HG03571 (cell line): ENCODE measurements around the gene OPCML.

Experiments
- ATAC-seq: cut with Tn5 transposase; IDR thresholded peaks from one replicate; pipeline ENCODE4 v1.9.1; 2021; ENCODE audit not compliant: unreplicated experiment

Gene OPCML

GRCh38 chr11:133149698-133150097 is 382.6 kb downstream of the OPCML start:
- ATAC-seq = no peak

DNA sequence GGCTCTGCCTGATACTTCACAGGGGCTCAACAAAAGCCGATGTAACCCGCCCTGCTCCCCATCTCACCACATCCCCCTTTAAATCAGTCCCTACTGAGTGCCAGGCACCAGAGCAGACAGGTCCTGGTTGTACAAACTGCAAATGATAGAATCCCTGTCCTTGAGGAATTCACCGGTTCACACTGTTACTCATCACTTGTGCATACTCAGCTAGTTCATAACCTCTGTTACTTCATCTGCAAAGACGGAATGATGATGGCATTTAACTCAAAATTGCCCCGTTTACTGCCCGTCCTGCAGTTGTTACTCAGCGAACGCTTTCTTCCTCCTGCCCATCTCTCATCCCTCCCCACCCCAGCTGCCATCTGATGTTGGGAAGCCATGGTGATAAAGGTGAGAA is 384.7 kb downstream of the OPCML start:
- ATAC-seq = no peak

DNA sequence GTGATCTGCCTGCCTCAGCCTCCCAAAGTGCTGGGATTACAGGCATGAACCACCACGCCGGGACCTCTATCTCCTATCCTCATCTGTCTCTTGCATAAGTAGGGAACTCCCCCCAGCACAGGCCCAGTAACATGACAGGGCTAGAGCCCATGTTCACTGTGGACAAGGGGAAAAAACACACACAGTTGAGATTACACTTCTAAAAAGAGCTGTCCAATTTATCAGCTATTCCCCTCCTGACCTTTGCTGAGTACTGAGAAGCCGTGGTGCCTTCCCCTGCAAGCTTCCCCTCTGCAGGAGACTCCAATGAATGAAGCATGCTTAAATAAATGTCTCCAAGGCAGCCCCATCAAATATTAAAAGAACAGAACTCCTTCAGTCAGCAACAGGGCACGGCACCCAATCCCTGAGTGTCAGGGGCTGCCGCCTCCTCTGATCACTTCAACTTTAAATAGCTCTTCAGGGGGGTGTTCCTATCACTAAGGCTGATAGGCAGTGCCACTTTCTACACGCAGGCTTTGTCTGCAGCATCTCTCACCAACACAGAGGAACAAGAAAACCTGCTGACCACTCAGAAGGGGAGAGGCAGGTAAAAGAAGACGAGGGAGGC is 385.5 kb downstream of the OPCML start:
- no peak for ATAC-seq

DNA sequence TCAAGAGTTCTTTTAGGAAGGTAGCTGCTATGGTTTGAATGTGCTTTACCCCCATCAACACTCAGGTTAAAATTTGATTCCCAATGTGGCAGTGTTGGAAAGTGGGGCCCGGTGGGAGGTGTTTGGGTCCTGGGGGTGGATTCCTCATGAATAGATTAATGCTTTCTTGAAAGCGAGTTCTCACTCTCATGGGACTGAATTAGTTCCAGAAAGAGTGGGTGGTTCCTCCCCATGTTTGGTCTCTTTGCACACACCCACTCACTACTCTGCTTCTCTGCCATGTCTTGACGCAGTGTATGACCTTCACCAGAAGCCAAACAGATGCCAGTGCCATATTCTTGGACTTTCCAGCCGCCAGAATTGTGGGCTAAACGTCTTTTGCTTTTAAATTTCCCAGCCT is 394.4 kb downstream of the OPCML start:
- no peak for ATAC-seq

- ATAC-seq = no peak
Observed at GRCh38 chr11:133137270-133137669, 395.0 kb downstream of the OPCML start.

GRCh38 chr11:133136376-133136775 is 395.9 kb downstream of the OPCML start:
- ATAC-seq = no peak

DNA sequence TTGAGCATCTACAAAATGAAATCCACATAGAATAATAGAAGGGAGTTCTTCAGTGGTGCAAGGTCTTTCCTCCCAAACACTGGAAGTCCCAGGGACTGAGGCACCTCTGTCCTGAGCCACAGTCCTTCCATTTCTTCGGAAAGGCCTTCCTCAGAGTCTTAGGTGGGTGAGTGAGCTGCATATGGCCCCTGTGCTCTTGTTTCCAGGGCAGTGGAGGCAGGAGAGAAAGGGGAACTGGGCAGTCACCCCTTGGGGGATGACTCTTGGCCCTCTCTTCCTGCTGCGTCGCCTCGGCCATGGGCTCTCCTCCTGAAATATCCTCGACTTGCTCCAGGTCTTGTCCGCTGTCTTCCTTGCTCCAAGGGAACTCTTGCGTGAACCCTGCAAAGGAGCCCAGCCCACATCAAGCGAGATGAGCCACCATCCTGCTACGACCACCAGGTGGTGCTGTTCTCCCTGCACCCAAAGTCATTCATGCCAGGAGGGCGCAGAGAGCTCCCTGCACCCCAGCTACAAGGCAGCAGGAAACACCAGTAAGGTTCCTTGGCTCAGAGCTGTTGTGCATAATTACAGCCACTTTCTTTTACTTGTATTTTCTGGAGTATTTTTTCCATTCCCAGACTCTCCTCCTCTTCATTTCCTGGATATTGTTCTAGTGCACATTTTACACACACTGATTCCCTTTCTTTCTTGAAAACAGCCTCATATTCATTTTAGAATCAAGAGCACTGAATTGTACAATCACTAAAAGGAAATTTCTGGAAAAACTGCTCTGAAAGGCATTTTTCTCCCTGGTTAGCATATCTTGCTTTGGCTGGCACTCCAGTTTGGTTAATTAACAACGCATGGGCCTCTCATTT is 397.8 kb downstream of the OPCML start:
- peak; percentile 91 for ATAC-seq

DNA sequence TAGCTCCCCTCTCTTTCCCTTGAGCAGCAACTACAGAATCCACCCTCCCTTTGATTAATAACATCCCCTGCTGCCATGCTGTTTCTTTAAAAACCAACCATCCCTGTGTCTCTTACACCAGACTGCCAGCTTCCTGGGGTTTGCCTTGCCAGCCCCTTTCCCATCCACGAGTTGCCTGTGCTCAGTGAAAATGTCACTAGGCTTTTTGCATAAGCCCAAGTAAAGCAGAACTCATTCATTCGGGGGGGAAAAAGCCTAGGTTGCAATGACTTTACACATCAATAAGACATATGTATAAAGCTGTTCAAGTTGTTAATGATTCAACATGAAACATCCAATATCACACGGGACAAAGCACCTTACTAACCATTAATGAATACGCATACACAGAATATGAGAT is 398.7 kb downstream of the OPCML start:
- no peak for ATAC-seq

- ATAC-seq = no peak
Observed at GRCh38 chr11:133133050-133133449, 399.3 kb downstream of the OPCML start.

DNA sequence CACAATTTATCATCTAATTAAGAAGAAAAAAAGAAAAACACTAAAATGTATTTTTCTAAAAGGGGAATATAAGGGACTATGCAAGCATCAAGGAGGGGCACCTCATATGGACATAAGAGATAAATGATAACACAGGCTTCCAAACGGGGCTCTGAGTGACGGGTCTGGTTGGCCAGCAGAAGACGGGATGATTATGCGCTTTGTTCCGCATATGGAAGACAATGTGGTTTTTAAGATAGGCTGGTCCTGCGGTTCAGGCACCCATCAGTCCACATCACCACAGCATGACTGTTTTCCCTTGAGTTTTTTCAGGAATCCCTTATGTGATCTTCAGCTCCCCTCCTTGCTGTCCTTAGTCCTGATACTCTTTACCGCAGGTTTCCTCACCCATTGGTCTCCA is 404.6 kb downstream of the OPCML start:
- ATAC-seq = no peak

- ATAC-seq = no peak
Observed at GRCh38 chr11:133123796-133124195, 408.5 kb downstream of the OPCML start.

GRCh38 chr11:133123366-133123765 is 408.9 kb downstream of the OPCML start:
- no peak for ATAC-seq

GRCh38 chr11:133122256-133122655 is 410.0 kb downstream of the OPCML start:
- no peak for ATAC-seq

DNA sequence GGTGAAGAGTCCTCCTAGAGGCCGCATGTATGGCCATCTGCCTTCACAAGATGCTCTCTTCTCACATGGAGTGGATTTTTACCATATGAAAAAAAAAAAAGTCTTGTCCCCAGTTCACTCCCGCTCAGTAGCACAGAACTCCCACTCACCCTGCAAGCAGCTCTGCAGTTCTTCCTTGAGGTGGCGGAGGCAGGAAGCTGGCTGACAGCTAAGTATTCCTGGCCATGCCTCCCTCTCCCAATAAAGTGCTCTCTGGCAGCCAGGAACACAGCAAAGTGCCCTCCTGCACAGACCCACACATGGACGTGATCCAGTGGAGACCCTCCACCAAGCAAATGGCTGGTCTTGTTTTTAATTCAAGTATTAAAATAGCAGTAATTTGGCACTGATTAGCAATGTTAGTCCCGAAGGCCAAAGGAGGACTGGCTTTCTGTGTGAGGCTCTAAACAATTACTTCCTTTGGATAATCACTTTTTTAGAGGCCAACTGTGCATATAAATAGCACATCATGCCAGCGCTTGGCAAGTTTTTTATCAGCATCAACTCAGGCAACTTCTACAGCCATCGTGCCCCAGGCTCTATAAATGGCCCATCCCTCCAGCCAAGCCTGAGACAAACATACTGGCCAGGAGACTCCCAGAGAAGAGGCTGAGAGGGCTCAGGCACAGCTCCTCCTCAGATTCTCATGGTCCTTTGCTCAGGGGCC is 413.6 kb downstream of the OPCML start:
- ATAC-seq = no peak

- ATAC-seq = no peak
Observed at GRCh38 chr11:133115099-133115498, 417.2 kb downstream of the OPCML start.

GRCh38 chr11:133107763-133108162 is 424.5 kb downstream of the OPCML start:
- no peak for ATAC-seq

- no peak for ATAC-seq
Observed at GRCh38 chr11:133107136-133107535, 425.2 kb downstream of the OPCML start.

- no peak for ATAC-seq
Observed at GRCh38 chr11:133106417-133106816, 425.9 kb downstream of the OPCML start.

GRCh38 chr11:133104009-133104744 is 428.1 kb downstream of the OPCML start:
- ATAC-seq = no peak

DNA sequence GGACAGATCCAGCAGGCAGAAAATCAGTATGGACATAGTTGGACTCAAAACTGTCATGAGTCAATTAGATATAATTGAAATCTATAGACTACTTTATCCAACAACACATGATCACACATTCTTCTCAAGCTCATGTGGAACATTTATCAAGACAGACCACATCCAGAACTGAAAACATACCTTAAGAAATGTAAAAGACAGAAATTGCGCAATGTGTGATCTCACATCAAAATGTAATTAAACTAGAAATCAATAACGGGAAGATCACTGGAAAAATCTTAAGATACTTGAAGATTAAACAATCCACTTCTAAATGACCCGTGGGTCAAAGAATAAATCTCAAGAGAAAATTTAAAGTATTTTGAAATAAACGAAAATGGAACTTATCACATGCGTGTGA is 435.3 kb downstream of the OPCML start:
- ATAC-seq = no peak

- ATAC-seq = no peak
Observed at GRCh38 chr11:133086518-133086917, 445.8 kb downstream of the OPCML start.
